Mesenchymal stem cell (in vitro differentiated cells and primary cell): ENCODE results near the gene DNAH10.

Experiments used
- DNase-seq: peaks from one replicate; pipeline ENCODE4 v3.0.0-alpha.2; 2013
- H2AFZ ChIP-seq: one replicate; pipeline ENCODE4 v1.6.1; 2013; ENCODE audit warnings: low read depth, mild to moderate bottlenecking, control low read depth, inconsistent platforms, low read length, moderate library complexity
- H2AK5ac ChIP-seq: 2 replicates; pipeline ENCODE4 v1.6.1; 2013; ENCODE audit warnings: low read length, moderate library complexity, mild to moderate bottlenecking, inconsistent platforms; ENCODE audit not compliant: severe bottlenecking
- H2BK120ac ChIP-seq: one replicate; pipeline ENCODE4 v1.6.1; 2013; ENCODE audit warnings: low read depth, mild to moderate bottlenecking, inconsistent platforms, low read length, moderate library complexity
- H2BK12ac ChIP-seq, 2 experiments: one replicate each; pipeline ENCODE4 v1.6.1; 2013; ENCODE audit warnings: inconsistent platforms in 2 of 2, low read length in 2 of 2, mild to moderate bottlenecking in 2 of 2, moderate library complexity in 2 of 2, control low read depth in 1 of 2
- H2BK15ac ChIP-seq: one replicate; pipeline ENCODE4 v1.6.1; 2013; ENCODE audit warnings: mild to moderate bottlenecking, low read depth, inconsistent platforms; ENCODE audit not compliant: poor library complexity, severe bottlenecking
- H2BK5ac ChIP-seq: 2 replicates; pipeline ENCODE4 v1.6.1; 2013; ENCODE audit warnings: low read depth, mild to moderate bottlenecking, low read length, control low read depth, inconsistent platforms; ENCODE audit not compliant: poor library complexity, severe bottlenecking
- H3K14ac ChIP-seq, 2 experiments: one replicate each; pipeline ENCODE4 v1.6.1; 2013; ENCODE audit warnings: inconsistent platforms in 2 of 2, low read length in 2 of 2, control low read depth in 1 of 2, mild to moderate bottlenecking in 1 of 2, moderate library complexity in 1 of 2
- H3K18ac ChIP-seq, 2 experiments: one replicate each; pipeline ENCODE4 v1.6.1; 2013; ENCODE audit warnings: inconsistent platforms in 2 of 2, low read length in 2 of 2, control low read depth in 1 of 2, low read depth in 1 of 2, mild to moderate bottlenecking in 1 of 2
- H3K23ac ChIP-seq, 2 experiments: one replicate each; pipeline ENCODE4 v1.6.1; 2013; ENCODE audit warnings: inconsistent platforms in 2 of 2, low read length in 2 of 2, mild to moderate bottlenecking in 2 of 2, moderate library complexity in 2 of 2, control low read depth in 1 of 2
- H3K27ac ChIP-seq: 2 replicates; pipeline ENCODE4 v1.5.1; 2013; ENCODE audit warnings: mild to moderate bottlenecking, moderate library complexity, low read length, control low read depth, inconsistent platforms; ENCODE audit not compliant: poor library complexity, severe bottlenecking
- H3K27me3 ChIP-seq, 2 experiments: 2 replicates each; pipeline versions ENCODE4 v1.6.1 to v1.7.0; 2013; ENCODE audit warnings: low read length in 2 of 2, mild to moderate bottlenecking in 2 of 2, moderate library complexity in 2 of 2, control low read depth in 1 of 2, inconsistent platforms in 1 of 2; ENCODE audit not compliant: control insufficient read depth in 1 of 2, insufficient read depth in 1 of 2
- H3K36me3 ChIP-seq, 2 experiments: 2 replicates each; pipeline versions ENCODE4 v1.6.1 to v1.7.0; 2013; ENCODE audit warnings: low read length in 2 of 2, control low read depth in 1 of 2, inconsistent platforms in 1 of 2, low read depth in 1 of 2, mild to moderate bottlenecking in 1 of 2; ENCODE audit not compliant: insufficient read depth in 2 of 2, control insufficient read depth in 1 of 2
- H3K4ac ChIP-seq, 2 experiments: one replicate each; pipeline ENCODE4 v1.6.1; 2013; ENCODE audit warnings: inconsistent platforms in 2 of 2, low read length in 2 of 2, mild to moderate bottlenecking in 2 of 2, moderate library complexity in 2 of 2, control low read depth in 1 of 2, low read depth in 1 of 2
- H3K4me1 ChIP-seq: 2 replicates; pipeline ENCODE4 v1.6.1; 2013; ENCODE audit warnings: low read depth, low read length, control low read depth; ENCODE audit not compliant: control insufficient read depth, insufficient read depth
- H3K4me2 ChIP-seq: 2 replicates; pipeline ENCODE4 v1.6.1; 2013; ENCODE audit warnings: low read length, mild to moderate bottlenecking, inconsistent platforms; ENCODE audit not compliant: poor library complexity, severe bottlenecking
- H3K4me3 ChIP-seq, 2 experiments: 2 replicates each; pipeline versions ENCODE4 v1.5.1 to v1.7.0; 2013; ENCODE audit warnings: low read length in 2 of 2, mild to moderate bottlenecking in 2 of 2, control low read depth in 1 of 2, low read depth in 1 of 2; ENCODE audit not compliant: insufficient read depth in 1 of 2
- H3K79me1 ChIP-seq: replicated peaks from 2 replicates; pipeline ENCODE4 v1.6.1; 2013; ENCODE audit warnings: mild to moderate bottlenecking, control low read depth, low read length, inconsistent platforms; ENCODE audit not compliant: poor library complexity, severe bottlenecking
- H3K9ac ChIP-seq: 2 replicates; pipeline ENCODE4 v1.7.0; 2013; ENCODE audit warnings: mild to moderate bottlenecking, low read length, moderate library complexity
- H3K9me3 ChIP-seq: 2 replicates; pipeline ENCODE4 v1.7.0; 2013; ENCODE audit warnings: mild to moderate bottlenecking, low read length; ENCODE audit not compliant: control insufficient read depth
- H4K8ac ChIP-seq: one replicate; pipeline ENCODE4 v1.6.1; 2013; ENCODE audit warnings: inconsistent platforms, mild to moderate bottlenecking, low read length, moderate library complexity
- H4K91ac ChIP-seq: one replicate; pipeline ENCODE4 v1.6.1; 2013; ENCODE audit warnings: mild to moderate bottlenecking, low read length, inconsistent platforms
- WGBS: methylation state at CpG from one replicate; pipeline ENCODE4 v1.1.7; 2013; ENCODE audit warnings: mixed read lengths; 5-methylcytosine and 5-hydroxymethylcytosine counted together

DNAH10 gene

DNA sequence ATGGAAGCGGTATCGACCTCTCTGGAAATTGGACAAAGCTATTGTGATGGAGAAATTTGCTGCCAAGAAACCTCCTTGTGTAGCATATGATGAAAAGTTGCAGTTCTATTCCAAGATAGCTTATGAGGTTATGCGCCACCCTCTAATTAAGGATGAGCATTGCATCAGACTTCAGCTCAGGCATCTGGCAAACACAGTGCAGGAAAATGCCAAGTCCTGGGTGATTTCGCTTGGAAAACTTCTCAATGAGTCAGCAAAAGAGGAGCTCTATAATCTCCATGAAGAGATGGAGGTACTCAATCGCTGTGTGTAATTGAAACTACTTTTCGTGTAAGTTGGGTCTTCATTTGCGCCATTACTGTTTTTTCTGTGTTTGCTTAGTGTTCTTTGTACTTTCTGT, 51.2 kb downstream of the DNAH10 start:
- H3K18ac ChIP-seq: no peak overlapping the region
- H3K9me3 ChIP-seq: peaks cover 24% of the 10 kb centered on the region
- H2AFZ ChIP-seq: no peak overlapping the region
- H3K4me1 ChIP-seq: no peaks in the 10 kb centered on the region
- H3K23ac ChIP-seq: no peak overlapping the region
- no peak overlapping the region for H3K4ac ChIP-seq
- no peak overlapping the region for H3K9ac ChIP-seq
- DNase-seq: no peak
- H2AK5ac ChIP-seq: no peak overlapping the region
- H2BK5ac ChIP-seq: no peak overlapping the region
- peaks cover 12 to 20% of the 10 kb centered on the region in 2 experiments for H3K27me3 ChIP-seq
- H4K8ac ChIP-seq: no peak overlapping the region
- no peak overlapping the region for H3K27ac ChIP-seq
- H3K14ac ChIP-seq: no peak overlapping the region
- H2BK120ac ChIP-seq: no peak overlapping the region
- WGBS: 66% methylated on average over 7 of the region's 7 CpGs
- H2BK15ac ChIP-seq: no peak overlapping the region
- H2BK12ac ChIP-seq: no peak overlapping the region
- H3K36me3 ChIP-seq: no peaks in the 10 kb centered on the region
- no peaks in the 10 kb centered on the region for H3K79me1 ChIP-seq
- H3K4me3 ChIP-seq: no peak overlapping the region
- no peak overlapping the region for H3K4me2 ChIP-seq
- H4K91ac ChIP-seq: no peak overlapping the region

DNA sequence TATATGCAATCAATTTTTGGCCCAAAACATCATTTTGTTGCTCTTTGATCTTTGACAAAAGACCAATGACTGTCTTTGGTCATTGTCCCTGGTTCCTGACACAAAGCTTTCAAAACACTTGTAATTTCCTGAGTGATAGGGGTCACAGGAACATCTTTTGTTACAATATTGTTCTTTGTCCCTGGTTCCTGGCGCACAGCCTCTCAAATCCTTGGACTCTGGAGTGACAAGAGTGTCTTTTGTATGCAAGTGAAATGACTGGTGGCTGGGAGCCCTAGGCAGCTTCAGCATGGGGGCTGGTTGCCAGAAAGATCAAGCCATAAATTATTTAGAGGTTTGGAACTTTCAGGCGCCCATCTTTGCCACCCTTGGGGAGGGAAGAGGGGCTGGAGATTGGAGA, 53.9 kb downstream of the DNAH10 start:
- no peak overlapping the region for H4K91ac ChIP-seq

DNA sequence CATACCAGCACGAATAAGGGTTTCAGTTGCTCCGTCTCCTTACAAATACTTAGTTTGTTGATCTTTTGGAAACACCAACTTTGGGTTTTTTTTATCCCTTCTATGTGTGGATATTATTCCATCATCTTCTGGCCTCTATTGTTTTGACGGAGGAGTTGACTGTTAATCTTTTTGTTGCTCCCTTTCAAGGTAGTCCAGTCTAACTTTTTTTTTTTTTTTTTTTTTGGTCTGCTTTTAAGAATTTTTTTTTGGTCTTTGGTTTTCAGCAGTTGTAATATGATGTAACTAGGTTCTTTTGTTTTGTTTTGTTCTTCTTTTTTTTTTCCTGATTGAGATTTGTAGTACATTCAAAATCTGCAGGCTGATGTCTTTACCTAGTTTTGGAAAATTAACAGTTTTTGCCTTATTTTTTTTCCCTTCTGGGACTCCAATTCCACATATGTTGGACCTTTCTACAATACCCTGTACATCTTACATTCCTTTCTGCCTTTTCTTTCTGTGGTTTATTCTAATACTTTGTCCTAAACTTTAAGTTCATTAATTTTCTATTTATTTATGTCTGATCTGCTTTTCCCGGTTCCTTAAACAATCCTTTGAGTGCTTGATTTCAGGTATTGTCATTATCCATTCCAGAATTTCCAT, 54.9 kb downstream of the DNAH10 start:
- peaks cover 3 to 7% of the 10 kb centered on the region in 2 experiments for H3K27me3 ChIP-seq
- no peak overlapping the region for H2BK5ac ChIP-seq
- H3K9me3 ChIP-seq: peaks cover 27% of the 10 kb centered on the region
- H2AFZ ChIP-seq: no peak overlapping the region
- H3K9ac ChIP-seq: no peak overlapping the region
- no peaks in the 10 kb centered on the region for H3K79me1 ChIP-seq
- no peak overlapping the region for H3K4ac ChIP-seq
- no peak overlapping the region for H3K4me2 ChIP-seq
- no peak overlapping the region for H2BK12ac ChIP-seq
- no peak overlapping the region for H4K8ac ChIP-seq
- WGBS: 60% methylated on average over 2 of the region's 4 CpGs
- H3K14ac ChIP-seq: no peak overlapping the region
- no peak for DNase-seq
- H3K23ac ChIP-seq: no peak overlapping the region
- no peak overlapping the region for H3K4me3 ChIP-seq
- no peak overlapping the region for H2BK15ac ChIP-seq
- no peak overlapping the region for H2BK120ac ChIP-seq
- no peak overlapping the region for H3K18ac ChIP-seq
- no peaks in the 10 kb centered on the region for H3K36me3 ChIP-seq
- no peak overlapping the region for H4K91ac ChIP-seq
- H2AK5ac ChIP-seq: no peak overlapping the region
- no peaks in the 10 kb centered on the region for H3K4me1 ChIP-seq
- H3K27ac ChIP-seq: no peak overlapping the region

More for the DNA sequence above, 53.9 kb downstream of the DNAH10 start:
- no peak overlapping the region for H2BK120ac ChIP-seq
- H3K79me1 ChIP-seq: no peaks in the 10 kb centered on the region
- H3K36me3 ChIP-seq: no peaks in the 10 kb centered on the region
- no peak overlapping the region for H3K4ac ChIP-seq
- H3K9me3 ChIP-seq: peaks cover 27% of the 10 kb centered on the region
- no peak overlapping the region for H2AK5ac ChIP-seq
- no peak overlapping the region for H4K8ac ChIP-seq
- no peak overlapping the region for H2BK15ac ChIP-seq
- H3K27me3 ChIP-seq: peaks cover 0 to 7% of the 10 kb centered on the region in 2 experiments
- WGBS: 70% methylated on average over 2 of the region's 2 CpGs
- H3K23ac ChIP-seq: no peak overlapping the region
- no peak overlapping the region for H2BK12ac ChIP-seq
- H3K14ac ChIP-seq: no peak overlapping the region
- no peak overlapping the region for H3K4me3 ChIP-seq
- no peak overlapping the region for H2BK5ac ChIP-seq
- H3K4me1 ChIP-seq: no peaks in the 10 kb centered on the region
- no peak overlapping the region for H3K9ac ChIP-seq
- H3K18ac ChIP-seq: no peak overlapping the region
- no peak overlapping the region for H2AFZ ChIP-seq
- no peak overlapping the region for H3K4me2 ChIP-seq
- DNase-seq: no peak
- H3K27ac ChIP-seq: no peak overlapping the region

DNA sequence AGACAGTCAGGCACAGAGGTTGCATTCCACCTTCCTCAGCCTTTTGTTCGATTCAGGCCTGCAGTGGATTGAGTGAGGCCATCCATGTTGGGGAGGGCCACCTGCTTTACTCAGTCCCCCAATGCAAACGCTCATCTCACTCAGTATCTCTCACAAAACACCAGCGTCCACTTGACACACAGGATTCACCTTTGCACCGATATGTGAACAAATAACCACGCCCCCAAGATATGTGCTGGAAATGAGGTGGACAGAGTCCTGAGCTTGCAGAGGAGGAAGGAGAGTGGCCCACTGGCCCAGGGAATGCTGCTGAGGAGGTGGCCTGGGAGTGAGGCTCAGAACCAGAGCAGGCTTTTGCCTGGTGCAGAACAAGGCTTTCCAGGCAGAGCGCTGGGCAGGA, 60.7 kb downstream of the DNAH10 start:
- no peak overlapping the region for H3K9ac ChIP-seq
- no peak overlapping the region for H4K8ac ChIP-seq
- H3K4me1 ChIP-seq: no peaks in the 10 kb centered on the region
- no peak overlapping the region for H3K23ac ChIP-seq
- H2BK120ac ChIP-seq: no peak overlapping the region
- H2BK12ac ChIP-seq: no peak overlapping the region
- no peak overlapping the region for H2BK5ac ChIP-seq
- H3K79me1 ChIP-seq: no peaks in the 10 kb centered on the region
- no peak overlapping the region for H3K4me3 ChIP-seq
- H3K27me3 ChIP-seq: peaks cover 20 to 26% of the 10 kb centered on the region in 2 experiments
- no peak overlapping the region for H2BK15ac ChIP-seq
- no peak for DNase-seq
- H3K4me2 ChIP-seq: no peak overlapping the region
- H3K9me3 ChIP-seq: peaks cover 9% of the 10 kb centered on the region
- H4K91ac ChIP-seq: no peak overlapping the region
- no peak overlapping the region for H3K14ac ChIP-seq
- no peak overlapping the region for H2AK5ac ChIP-seq
- 82% methylated on average over 6 of the region's 6 CpGs for WGBS
- no peak overlapping the region for H2AFZ ChIP-seq
- H3K36me3 ChIP-seq: no peaks in the 10 kb centered on the region
- H3K27ac ChIP-seq: no peak overlapping the region
- H3K4ac ChIP-seq: no peak overlapping the region
- H3K18ac ChIP-seq: no peak overlapping the region
